GM12878 (cell line): Measurements from ENCODE around the gene DIAPH1. TPM values are rescaled to one million over a fixed set of nuclear protein-coding genes. Genes with fewer than 3 reads are reported as not detected.

Experiments used
- polyA plus RNA-seq, 11 experiments: library from polyadenylated mRNA; depleted of rRNA in 4 of 11; unstranded in 6 of 11; stranded (reverse) in 5 of 11; fragments of >200 nt; fragmentation: Nextera tagmentation in 4 of 11; fragmentation: Illumina TruSeq in 1 of 11; extraction: Ambion mirVana in 4 of 11; extraction: Trizol in 1 of 11; gene quantifications; 1 replicate in 1 of 11; 2 replicates in 10 of 11; pipeline versions ENCODE4 v1.2.1 to v1.2.3, GENCODE V29; 2011 to 2016; ENCODE audit warnings: inconsistent platforms in 2 of 11, missing spikeins in 2 of 11, low read depth in 1 of 11
- small RNA-seq: library from RNA; depleted of rRNA; stranded (forward); fragments of <200 nt; gene quantifications from one replicate; pipeline ENCODE3, GENCODE V24; 2014
- total RNA-seq, 4 experiments: library from RNA; depleted of rRNA in 3 of 4; stranded (reverse); fragments of >200 nt in 3 of 4; fragmentation: Illumina TruSeq in 1 of 4; extraction: Trizol in 1 of 4; gene quantifications; 2 replicates each; pipeline versions ENCODE4 v1.2.1 to v1.2.3, GENCODE V29; 2013 to 2021

The DIAPH1 gene
- total and polyA plus RNA-seq, 10 of the 15 experiments (the other 5 are each of a cell fraction or from before 2014, with no cell fraction given) = 37.8 to 168 (median 59.0) TPM

Small RNA genes within 50 kb of the gene (small RNA-seq; reads per million reads assigned to genes)
- not detected for gene RPS27AP10

Other genes with a start within 250 kb of the DIAPH1 start
Only the 7 nearest of the 19 such genes appear.
- gene PCDHGC3, start 143.0 kb downstream of the DIAPH1 start, total RNA-seq (2014; rRNA removed) = 11.0 TPM in 2 replicates
- gene PCDHGC3, start 143.0 kb downstream of the DIAPH1 start, total RNA-seq (2014; rRNA removed; fragmentation: Illumina TruSeq; extraction: Trizol) = 6.3 TPM in 2 replicates
- 20.5 TPM in 2 replicates for gene PCDHGC3, start 143.0 kb downstream of the DIAPH1 start, total RNA-seq (2021)
- 0.86 and 1.5 TPM in 2 replicates for gene PCDHGC3, start 143.0 kb downstream of the DIAPH1 start, polyA plus RNA-seq (2011; rRNA removed)
- gene PCDHGC3, start 143.0 kb downstream of the DIAPH1 start, polyA plus RNA-seq (2014; fragmentation: Illumina TruSeq; extraction: Trizol) = 22.1 and 23.5 TPM in 2 replicates
- under 1 TPM; 0.53 to 0.60 TPM for gene PCDHGC3, start 143.0 kb downstream of the DIAPH1 start, polyA plus RNA-seq (2014; fragmentation: Nextera tagmentation; extraction: Ambion mirVana)
- 13.1 and 14.5 TPM in 2 replicates for gene PCDHGC3, start 143.0 kb downstream of the DIAPH1 start, polyA plus RNA-seq (2014; rRNA removed)
- 10 to 100 TPM; 14.7 to 22.0 TPM for gene PCDHGC3, start 143.0 kb downstream of the DIAPH1 start, polyA plus RNA-seq (2016; fragmentation: Nextera tagmentation; extraction: Ambion mirVana)
- gene PCDHGC4, start 134.0 kb downstream of the DIAPH1 start, total RNA-seq (2014; rRNA removed) = 0.82 and 1.2 TPM in 2 replicates
- 1.0 TPM in 2 replicates for gene PCDHGC4, start 134.0 kb downstream of the DIAPH1 start, total RNA-seq (2014; rRNA removed; fragmentation: Illumina TruSeq; extraction: Trizol)
- 1.1 TPM in 2 replicates for gene PCDHGC4, start 134.0 kb downstream of the DIAPH1 start, total RNA-seq (2021)
- gene PCDHGC4, start 134.0 kb downstream of the DIAPH1 start, polyA plus RNA-seq (2011; rRNA removed) = 0.03 and 0.04 TPM in 2 replicates
- 0.54 and 0.55 TPM in 2 replicates for gene PCDHGC4, start 134.0 kb downstream of the DIAPH1 start, polyA plus RNA-seq (2014; fragmentation: Illumina TruSeq; extraction: Trizol)
- under 1 TPM; 0.13 to 0.18 TPM for gene PCDHGC4, start 134.0 kb downstream of the DIAPH1 start, polyA plus RNA-seq (2014; fragmentation: Nextera tagmentation; extraction: Ambion mirVana)
- 0.58 and 0.61 TPM in 2 replicates for gene PCDHGC4, start 134.0 kb downstream of the DIAPH1 start, polyA plus RNA-seq (2014; rRNA removed)
- under 1 TPM; 0.21 to 0.49 TPM for gene PCDHGC4, start 134.0 kb downstream of the DIAPH1 start, polyA plus RNA-seq (2016; fragmentation: Nextera tagmentation; extraction: Ambion mirVana)
- gene PCDHGC5, start 129.9 kb downstream of the DIAPH1 start, total RNA-seq (2014; rRNA removed) = 0.62 and 0.93 TPM in 2 replicates
- gene PCDHGC5, start 129.9 kb downstream of the DIAPH1 start, total RNA-seq (2014; rRNA removed; fragmentation: Illumina TruSeq; extraction: Trizol) = 0.46 and 0.58 TPM in 2 replicates
- 0.72 and 0.87 TPM in 2 replicates for gene PCDHGC5, start 129.9 kb downstream of the DIAPH1 start, total RNA-seq (2021)
- 0.05 TPM in 1 of 2 replicates, not detected in the other for gene PCDHGC5, start 129.9 kb downstream of the DIAPH1 start, polyA plus RNA-seq (2011; rRNA removed)
- 0.14 and 0.15 TPM in 2 replicates for gene PCDHGC5, start 129.9 kb downstream of the DIAPH1 start, polyA plus RNA-seq (2014; fragmentation: Illumina TruSeq; extraction: Trizol)
- not detected for gene PCDHGC5, start 129.9 kb downstream of the DIAPH1 start, polyA plus RNA-seq (2014; fragmentation: Nextera tagmentation; extraction: Ambion mirVana)
- 0.20 and 0.29 TPM in 2 replicates for gene PCDHGC5, start 129.9 kb downstream of the DIAPH1 start, polyA plus RNA-seq (2014; rRNA removed)
- under 1 TPM; 0.05 to 0.06 TPM for gene PCDHGC5, start 129.9 kb downstream of the DIAPH1 start, polyA plus RNA-seq (2016; fragmentation: Nextera tagmentation; extraction: Ambion mirVana)
- gene HDAC3, start 17.8 kb upstream of the DIAPH1 start, total RNA-seq (2014; rRNA removed) = 107 and 109 TPM in 2 replicates
- 77.0 and 92.5 TPM in 2 replicates for gene HDAC3, start 17.8 kb upstream of the DIAPH1 start, total RNA-seq (2014; rRNA removed; fragmentation: Illumina TruSeq; extraction: Trizol)
- 82.9 and 94.3 TPM in 2 replicates for gene HDAC3, start 17.8 kb upstream of the DIAPH1 start, total RNA-seq (2021)
- 115 and 140 TPM in 2 replicates for gene HDAC3, start 17.8 kb upstream of the DIAPH1 start, polyA plus RNA-seq (2011; rRNA removed)
- gene HDAC3, start 17.8 kb upstream of the DIAPH1 start, polyA plus RNA-seq (2014; fragmentation: Illumina TruSeq; extraction: Trizol) = 115 and 135 TPM in 2 replicates
- 100 to 1,000 TPM in 1 of 2 experiments, 10 to 100 TPM in 1; 62.2 to 108 TPM for gene HDAC3, start 17.8 kb upstream of the DIAPH1 start, polyA plus RNA-seq (2014; fragmentation: Nextera tagmentation; extraction: Ambion mirVana)
- gene HDAC3, start 17.8 kb upstream of the DIAPH1 start, polyA plus RNA-seq (2014; rRNA removed) = 107 and 115 TPM in 2 replicates
- 100 to 1,000 TPM; 117 to 120 TPM for gene HDAC3, start 17.8 kb upstream of the DIAPH1 start, polyA plus RNA-seq (2016; fragmentation: Nextera tagmentation; extraction: Ambion mirVana)
- 15.3 and 18.2 TPM in 2 replicates for gene RELL2, start 18.0 kb upstream of the DIAPH1 start, total RNA-seq (2014; rRNA removed)
- gene RELL2, start 18.0 kb upstream of the DIAPH1 start, total RNA-seq (2014; rRNA removed; fragmentation: Illumina TruSeq; extraction: Trizol) = 6.6 and 6.8 TPM in 2 replicates
- gene RELL2, start 18.0 kb upstream of the DIAPH1 start, total RNA-seq (2021) = 15.4 and 15.7 TPM in 2 replicates
- 0.91 and 2.1 TPM in 2 replicates for gene RELL2, start 18.0 kb upstream of the DIAPH1 start, polyA plus RNA-seq (2011; rRNA removed)
- 1.2 and 6.0 TPM in 2 replicates for gene RELL2, start 18.0 kb upstream of the DIAPH1 start, polyA plus RNA-seq (2014; fragmentation: Illumina TruSeq; extraction: Trizol)
- gene RELL2, start 18.0 kb upstream of the DIAPH1 start, polyA plus RNA-seq (2014; fragmentation: Nextera tagmentation; extraction: Ambion mirVana) = under 1 TPM; 0.23 to 0.64 TPM
- 21.4 and 23.5 TPM in 2 replicates for gene RELL2, start 18.0 kb upstream of the DIAPH1 start, polyA plus RNA-seq (2014; rRNA removed)
- 1 to 10 TPM; 7.5 to 9.5 TPM for gene RELL2, start 18.0 kb upstream of the DIAPH1 start, polyA plus RNA-seq (2016; fragmentation: Nextera tagmentation; extraction: Ambion mirVana)
- 13.1 and 18.0 TPM in 2 replicates for gene FCHSD1, start 32.4 kb upstream of the DIAPH1 start, total RNA-seq (2014; rRNA removed)
- 7.7 and 8.1 TPM in 2 replicates for gene FCHSD1, start 32.4 kb upstream of the DIAPH1 start, total RNA-seq (2014; rRNA removed; fragmentation: Illumina TruSeq; extraction: Trizol)
- 20.6 and 21.3 TPM in 2 replicates for gene FCHSD1, start 32.4 kb upstream of the DIAPH1 start, total RNA-seq (2021)
- 16.6 and 21.9 TPM in 2 replicates for gene FCHSD1, start 32.4 kb upstream of the DIAPH1 start, polyA plus RNA-seq (2011; rRNA removed)
- gene FCHSD1, start 32.4 kb upstream of the DIAPH1 start, polyA plus RNA-seq (2014; fragmentation: Illumina TruSeq; extraction: Trizol) = 3.2 and 8.9 TPM in 2 replicates
- 1 to 10 TPM in 1 of 2 experiments, under 1 TPM in 1; 0.97 to 1.0 TPM for gene FCHSD1, start 32.4 kb upstream of the DIAPH1 start, polyA plus RNA-seq (2014; fragmentation: Nextera tagmentation; extraction: Ambion mirVana)
- 19.1 and 22.8 TPM in 2 replicates for gene FCHSD1, start 32.4 kb upstream of the DIAPH1 start, polyA plus RNA-seq (2014; rRNA removed)
- gene FCHSD1, start 32.4 kb upstream of the DIAPH1 start, polyA plus RNA-seq (2016; fragmentation: Nextera tagmentation; extraction: Ambion mirVana) = 10 to 100 TPM in 1 of 2 experiments, 1 to 10 TPM in 1; 9.9 to 11.5 TPM
- gene ARAP3, start 63.2 kb upstream of the DIAPH1 start, total RNA-seq (2014; rRNA removed) = 0.05 TPM in 1 of 2 replicates, not detected in the other
- not detected in 2 replicates for gene ARAP3, start 63.2 kb upstream of the DIAPH1 start, total RNA-seq (2014; rRNA removed; fragmentation: Illumina TruSeq; extraction: Trizol)
- 0.08 TPM in 2 replicates for gene ARAP3, start 63.2 kb upstream of the DIAPH1 start, total RNA-seq (2021)
- not detected in 2 replicates for gene ARAP3, start 63.2 kb upstream of the DIAPH1 start, polyA plus RNA-seq (2011; rRNA removed)
- gene ARAP3, start 63.2 kb upstream of the DIAPH1 start, polyA plus RNA-seq (2014; fragmentation: Illumina TruSeq; extraction: Trizol) = 0.01 and 0.05 TPM in 2 replicates
- gene ARAP3, start 63.2 kb upstream of the DIAPH1 start, polyA plus RNA-seq (2014; fragmentation: Nextera tagmentation; extraction: Ambion mirVana) = not detected
- gene ARAP3, start 63.2 kb upstream of the DIAPH1 start, polyA plus RNA-seq (2014; rRNA removed) = not detected in 2 replicates
- gene ARAP3, start 63.2 kb upstream of the DIAPH1 start, polyA plus RNA-seq (2016; fragmentation: Nextera tagmentation; extraction: Ambion mirVana) = not detected